Fibroblast of lung (primary cell): ENCODE measurements around the gene ZP1.

Experiments
- CTCF ChIP-seq, 2 donors: IDR thresholded peaks in 1 of 2; conservative IDR thresholded peaks in 1 of 2; 1 replicate in 1 of 2; 2 replicates in 1 of 2; pipeline ENCODE4 v1.5.1; 2011 to 2012; ENCODE audit warnings: low read length in 2 of 2, control low read depth in 1 of 2, inconsistent platforms in 1 of 2, low read depth in 1 of 2, mild to moderate bottlenecking in 1 of 2
- EZH2 ChIP-seq: IDR thresholded peaks from 2 replicates; pipeline ENCODE4 v1.5.1; 2012; ENCODE audit warnings: low read length, control low read depth, mild to moderate bottlenecking; ENCODE audit errors: missing control alignments

DNA sequence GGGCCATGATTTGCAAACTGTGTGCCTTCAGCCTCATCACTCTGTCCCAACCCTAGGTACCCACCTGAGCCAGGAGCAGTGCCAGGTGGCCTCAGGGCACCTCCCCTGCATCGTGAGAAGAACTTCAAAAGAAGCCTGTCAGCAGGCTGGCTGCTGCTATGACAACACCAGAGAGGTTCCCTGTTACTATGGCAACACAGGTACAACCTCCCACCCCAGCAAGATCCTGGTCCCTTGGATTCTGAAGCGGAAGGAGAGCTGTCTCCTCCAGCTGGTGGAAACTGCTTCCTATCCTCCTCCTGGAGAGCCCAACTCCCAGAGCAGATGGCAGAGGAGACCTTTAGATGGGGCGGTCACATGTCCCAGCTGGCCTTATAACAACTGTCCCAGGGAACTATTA, 2.9 kb downstream of the ZP1 start:
- TF ChIP-seq EZH2 (no peak), CTCF (conservative IDR thresholded peaks at IDR 0.05 in 1 of 2, IDR thresholded peaks at IDR 0.05 in 1 of 2; ENCODE audit: low read depth in 1 of 2, low read length in 2 of 2) (no peak)
